HG03520 (cell line): Measurements from ENCODE around the gene PHC2.

Source experiments
- ATAC-seq: cut with Tn5 transposase; IDR thresholded peaks from one replicate; pipeline ENCODE4 v1.9.1; 2021; ENCODE audit warnings: mild to moderate bottlenecking, moderate library complexity; ENCODE audit not compliant: unreplicated experiment

Gene PHC2

DNA sequence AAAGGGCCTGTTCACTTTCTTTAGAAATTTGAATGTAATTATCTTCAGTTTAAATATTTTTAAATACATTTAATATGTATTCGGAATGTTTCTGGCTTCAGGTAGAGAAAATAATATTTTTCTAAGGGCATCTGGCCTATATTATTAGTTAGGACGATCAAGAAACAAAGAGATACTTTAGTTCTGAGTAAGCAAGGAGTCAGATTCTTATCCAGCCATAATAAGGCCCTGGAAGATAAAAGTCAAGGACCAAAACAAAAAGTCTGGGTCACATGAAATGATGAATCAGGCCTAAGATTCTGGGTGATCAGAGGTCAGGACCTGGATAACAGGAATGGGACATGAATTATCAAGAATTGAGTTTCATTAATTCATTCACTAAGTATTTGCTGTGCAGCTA is 6.3 kb downstream of the PHC2 start:
- ATAC-seq, result no peak

DNA sequence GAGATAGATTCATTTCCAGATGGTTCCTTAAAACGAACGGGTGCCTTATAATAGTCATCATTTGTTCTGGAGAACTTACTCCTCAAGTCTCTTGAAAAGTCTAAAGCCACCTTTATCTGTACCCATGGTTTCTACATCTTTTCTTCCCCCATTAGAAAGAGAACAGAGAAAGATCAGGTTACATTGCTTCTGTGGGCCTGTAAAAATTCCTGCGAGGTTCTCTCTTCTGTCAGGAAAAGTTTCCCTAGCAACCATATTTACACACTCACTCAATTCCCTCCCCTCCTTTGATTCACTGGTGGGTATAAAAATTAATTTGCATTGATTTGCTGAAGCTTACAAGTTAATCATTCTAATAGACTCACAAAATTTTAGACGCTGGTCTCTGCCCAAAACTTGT is 6.7 kb downstream of the PHC2 start:
- no peak for ATAC-seq

GRCh38 chr1:33420870-33421775 is 9.8 kb downstream of the PHC2 start:
- no peak for ATAC-seq

- ATAC-seq, result no peak
These were observed 12.1 kb downstream of the PHC2 start for GRCh38 chr1:33418811-33419210.

DNA sequence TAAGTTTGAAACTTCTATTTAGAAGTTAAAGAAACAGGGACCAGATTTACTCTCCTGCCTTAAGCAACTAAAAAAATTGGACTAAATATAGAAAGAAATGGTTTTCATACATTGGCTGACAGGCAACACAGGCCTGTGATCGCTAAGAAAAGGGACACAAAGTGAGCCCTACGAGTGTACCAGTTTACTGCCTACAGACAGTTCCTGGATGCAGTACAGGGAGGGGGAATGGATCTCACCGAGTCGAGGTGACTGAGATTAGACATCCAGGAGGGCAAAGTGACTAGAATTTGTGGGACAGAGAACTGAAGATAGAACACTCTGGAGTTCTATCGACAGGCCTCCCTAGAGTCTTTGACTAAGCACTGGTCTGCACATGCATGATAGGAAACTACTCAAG is 16.0 kb downstream of the PHC2 start:
- no peak for ATAC-seq

DNA sequence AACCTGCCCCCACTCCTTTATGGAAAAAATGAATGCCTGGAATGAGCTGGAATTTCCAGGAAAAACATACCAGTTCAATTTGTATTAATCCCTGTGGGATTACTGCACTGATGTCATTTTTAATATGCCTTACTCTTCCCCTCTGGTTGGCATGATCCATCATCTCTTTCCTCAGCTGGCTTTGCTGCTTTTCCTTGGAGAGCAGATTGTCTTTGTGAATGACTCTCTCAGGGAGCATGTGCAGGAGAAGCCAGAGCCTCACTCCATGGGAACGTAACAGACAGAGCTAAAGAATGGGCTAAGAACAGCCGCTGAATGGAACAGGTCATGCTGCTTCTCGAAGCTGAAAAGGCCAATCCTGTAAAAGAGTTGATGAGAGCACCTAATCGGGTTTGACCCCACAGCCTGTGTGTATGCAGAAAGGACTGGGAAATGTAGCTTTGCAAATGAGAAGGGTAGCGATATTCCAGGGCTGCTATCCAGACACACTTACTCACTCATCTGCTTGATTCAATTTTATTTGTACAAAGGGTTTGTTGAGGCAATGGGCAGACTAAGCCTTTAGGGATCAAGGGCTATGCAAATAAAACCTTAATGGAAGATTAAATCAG is 20.7 kb downstream of the PHC2 start:
- ATAC-seq, result no peak

- no peak for ATAC-seq
These were observed 22.8 kb downstream of the PHC2 start for GRCh38 chr1:33408093-33408436.

GRCh38 chr1:33407352-33408092 is 23.4 kb downstream of the PHC2 start:
- ATAC-seq, result no peak

DNA sequence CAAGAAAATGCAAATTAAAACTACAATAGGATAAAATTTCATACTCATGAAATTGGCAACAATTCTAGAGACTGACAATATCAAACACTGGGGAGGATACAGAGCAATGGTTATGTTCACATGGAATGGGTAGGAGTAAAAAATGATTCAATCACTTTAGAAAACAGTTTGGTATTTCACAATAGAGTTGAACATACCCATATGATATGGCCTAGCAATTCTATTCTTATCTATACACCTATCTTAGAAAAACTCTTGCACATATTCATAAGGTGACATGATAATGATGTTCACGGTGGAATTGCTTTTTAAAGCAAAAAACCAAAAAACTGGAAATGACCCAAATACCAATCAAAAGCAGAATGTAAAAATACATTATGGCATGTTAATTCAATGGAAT is 28.7 kb downstream of the PHC2 start:
- no peak for ATAC-seq

- ATAC-seq, result no peak
These were observed 29.4 kb downstream of the PHC2 start for GRCh38 chr1:33401471-33401870.

DNA sequence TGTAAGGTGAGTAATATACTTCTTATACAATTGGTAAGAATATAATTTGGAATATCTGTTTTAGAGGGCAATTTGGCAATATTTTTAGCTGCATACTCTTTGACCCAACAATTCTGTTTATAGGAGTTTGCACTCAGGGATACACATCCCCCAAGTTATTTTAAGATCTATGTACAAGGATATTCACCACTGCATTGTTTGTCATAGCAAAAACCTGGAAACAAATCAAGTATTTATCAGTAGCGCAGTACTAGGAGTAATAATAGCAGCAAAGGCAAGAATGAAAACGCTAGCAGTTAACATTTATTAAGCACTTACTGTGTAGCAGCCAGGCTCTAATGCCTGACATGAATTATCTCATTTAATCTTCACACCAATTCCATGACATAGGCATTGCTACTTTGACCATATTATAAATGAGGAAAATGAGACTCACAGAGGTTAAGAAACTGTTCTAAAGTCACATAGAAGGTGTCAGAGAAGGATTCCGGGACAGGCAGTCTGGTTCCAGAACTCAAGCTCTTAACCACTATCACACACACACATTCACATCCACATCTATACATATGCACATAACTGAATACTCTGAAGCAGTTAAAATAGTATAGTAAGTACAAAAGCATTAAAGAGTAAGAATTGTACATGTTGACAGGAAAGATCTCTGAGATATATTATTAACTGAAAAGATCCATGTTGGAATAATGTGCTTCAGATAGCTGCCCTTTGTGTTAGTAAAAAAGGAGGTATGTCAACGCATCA is 30.6 kb downstream of the PHC2 start:
- no peak for ATAC-seq

GRCh38 chr1:33399375-33399774 is 31.5 kb downstream of the PHC2 start:
- ATAC-seq, result no peak

- ATAC-seq, result no peak
These were observed 32.9 kb downstream of the PHC2 start for GRCh38 chr1:33397994-33398393.

DNA sequence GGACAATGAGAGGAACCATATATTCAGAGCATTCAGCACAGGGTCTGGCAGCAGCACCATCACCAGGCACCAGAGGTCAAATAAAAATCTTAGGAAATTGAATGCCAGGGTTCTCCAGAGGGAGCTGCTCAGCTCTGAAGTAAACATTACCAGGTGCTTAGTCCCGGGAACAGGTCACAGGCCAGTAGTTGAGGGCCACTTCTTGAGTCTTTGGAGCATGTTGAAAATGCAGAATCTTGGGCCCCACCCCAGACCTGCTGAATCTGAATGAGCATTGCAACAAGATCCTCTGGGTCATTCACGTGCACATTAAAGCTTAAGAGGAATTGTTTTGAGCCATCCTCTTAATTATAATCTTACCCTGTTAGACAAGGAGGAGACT is 33.8 kb downstream of the PHC2 start:
- ATAC-seq, result no peak

DNA sequence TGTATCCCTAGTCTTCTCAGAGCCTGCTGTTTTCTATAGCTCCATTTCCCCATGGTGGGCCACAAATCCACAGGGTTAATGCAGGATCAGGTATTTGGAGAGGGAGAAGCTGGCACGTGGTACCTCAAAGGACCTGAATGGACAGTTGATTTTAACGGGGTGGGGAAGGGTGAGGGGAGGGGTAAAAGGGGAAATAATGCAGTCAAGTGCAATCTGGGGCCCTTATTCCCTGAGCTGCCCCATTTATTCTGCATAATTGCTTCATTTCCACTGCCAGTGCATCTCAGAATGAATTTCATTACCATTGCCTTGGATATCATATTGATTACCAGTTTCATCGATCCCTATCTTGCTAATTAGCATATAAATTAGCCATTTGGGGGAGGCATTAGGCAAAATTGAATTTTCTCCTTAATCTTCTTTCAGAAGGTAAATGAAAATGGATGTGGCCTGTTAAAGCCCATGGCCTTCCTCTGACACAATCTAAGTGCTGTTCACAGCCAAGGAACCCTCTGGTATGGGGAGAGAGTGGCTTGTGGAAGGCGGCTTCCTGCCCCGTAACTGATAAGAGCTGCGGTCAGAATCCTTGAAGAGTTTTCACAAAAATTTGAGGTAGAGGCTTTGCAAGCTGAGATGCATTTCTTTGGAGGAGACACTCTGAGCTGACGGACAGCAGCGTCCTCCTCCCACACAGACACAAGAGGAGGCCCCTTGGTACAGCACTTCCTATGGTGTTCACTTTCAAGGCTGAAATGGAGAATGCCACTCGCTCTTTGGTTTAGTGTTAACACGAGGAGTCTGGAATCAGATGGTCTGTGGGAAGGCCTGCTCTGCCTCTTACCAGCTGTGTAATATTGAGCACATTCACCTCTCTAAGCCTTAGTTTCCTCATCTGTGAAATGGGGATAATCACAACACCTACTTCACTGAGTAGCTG is 34.4 kb downstream of the PHC2 start:
- ATAC-seq, result no peak

- no peak for ATAC-seq
These were observed 36.1 kb downstream of the PHC2 start for GRCh38 chr1:33394770-33395169.

DNA sequence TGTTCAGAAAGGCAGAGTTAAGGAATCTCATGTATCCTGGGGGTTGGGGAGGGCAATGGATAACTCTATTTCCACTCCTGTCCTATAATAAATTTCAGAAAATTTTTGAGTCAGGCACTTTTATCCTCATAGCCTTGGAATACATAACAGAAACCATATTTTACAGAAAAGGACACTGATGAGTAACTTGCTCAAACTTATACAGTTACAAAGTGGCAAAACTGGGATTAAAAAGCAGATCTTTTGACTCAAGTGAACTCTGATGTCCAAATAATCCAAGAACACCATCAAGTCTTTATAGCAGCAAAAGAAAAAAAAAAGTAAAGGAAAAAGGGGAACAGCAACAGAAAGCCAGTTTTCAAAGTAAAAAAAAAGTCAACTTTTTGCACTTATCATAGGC is 36.9 kb downstream of the PHC2 start:
- ATAC-seq, result no peak

DNA sequence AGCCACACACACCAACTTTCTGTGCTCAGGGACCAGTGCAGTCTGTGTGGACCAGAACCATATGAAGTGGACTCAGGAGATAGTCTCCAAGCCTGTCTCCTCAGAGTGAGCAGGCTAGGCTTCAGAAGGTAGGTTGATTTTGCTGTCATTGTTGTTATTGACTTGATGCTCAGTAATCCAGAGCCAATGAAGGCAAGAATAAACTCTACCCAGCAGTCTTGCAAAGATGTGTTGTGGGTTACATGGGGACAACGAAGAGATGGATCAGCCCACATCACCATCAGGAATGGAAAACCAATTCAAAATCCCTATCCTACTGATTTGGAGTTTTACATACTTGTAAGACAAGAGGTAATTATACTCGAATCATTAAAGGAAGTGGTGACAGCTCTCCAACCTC is 37.4 kb downstream of the PHC2 start:
- ATAC-seq, result no peak

GRCh38 chr1:33392639-33393038 is 38.3 kb downstream of the PHC2 start:
- ATAC-seq, result no peak

GRCh38 chr1:33392206-33392605 is 38.7 kb downstream of the PHC2 start:
- no peak for ATAC-seq
